GM13976 (cell line): ENCODE measurements around the gene C21orf58.

Experiments
- DNase-seq: peaks from one replicate; pipeline ENCODE4 v3.0.0; 2012; ENCODE audit warnings: low spot score
- CTCF ChIP-seq: IDR thresholded peaks from 2 replicates; pipeline ENCODE4 v1.5.1; 2012; ENCODE audit warnings: borderline replicate concordance, mild to moderate bottlenecking; ENCODE audit not compliant: insufficient read depth; ENCODE audit errors: extremely low read depth, missing control alignments, control extremely low read depth
- in situ Hi-C: fragments of 300-500 bp; cut with MboI; formaldehyde crosslinking; loops from one replicate; pipeline ENCODE4 v1.12.0; 2022; ENCODE audit warnings: low sequenced_read_pairs, mixed read lengths, inconsistent platforms; ENCODE audit not compliant: unreplicated experiment

Gene C21orf58

GRCh38 chr21:46284733-46285132 lies 38.9 kb downstream of the C21orf58 start:
- no peak for DNase-seq
- in situ Hi-C loops, result no loop called here
- TF ChIP-seq CTCF, result no peak

GRCh38 chr21:46284077-46284644 lies 39.5 kb downstream of the C21orf58 start:
- in situ Hi-C loops, result no loop called here
- no peak for TF ChIP-seq CTCF
- DNase-seq, result no peak

- in situ Hi-C loops, result no loop called here
- no peak for DNase-seq
- TF ChIP-seq CTCF, result no peak
These were observed 48.8 kb downstream of the C21orf58 start for GRCh38 chr21:46274797-46275390.

GRCh38 chr21:46273341-46273740 lies 50.3 kb downstream of the C21orf58 start:
- DNase-seq, result no peak
- no peak for TF ChIP-seq CTCF
- in situ Hi-C loops, result no loop called here

- TF ChIP-seq CTCF, result no peak
- no peak for DNase-seq
- in situ Hi-C loops, result no loop called here
These were observed 54.2 kb downstream of the C21orf58 start for GRCh38 chr21:46269466-46269865.

GRCh38 chr21:46268371-46268770 lies 55.3 kb downstream of the C21orf58 start:
- no peak for DNase-seq
- in situ Hi-C loops, result no loop called here
- TF ChIP-seq CTCF, result no peak
